ELF-1 (cell line): ENCODE results near the gene ACTL7A.
"Not testable (repeated sequence)": the region's sequence is repeated elsewhere in the genome, so short reads cannot be mapped to it uniquely, and the experiment has no call there.

ENCODE experiments used
- DNase-seq: peaks from one replicate; pipeline ENCODE4 v3.0.0-alpha.2; 2016; ENCODE audit warnings: low read depth, low spot score

ACTL7A gene

GRCh38 chr9:108848296-108848695 is 13.8 kb upstream of the ACTL7A start:
- DNase-seq, result not testable (repeated sequence)

DNA sequence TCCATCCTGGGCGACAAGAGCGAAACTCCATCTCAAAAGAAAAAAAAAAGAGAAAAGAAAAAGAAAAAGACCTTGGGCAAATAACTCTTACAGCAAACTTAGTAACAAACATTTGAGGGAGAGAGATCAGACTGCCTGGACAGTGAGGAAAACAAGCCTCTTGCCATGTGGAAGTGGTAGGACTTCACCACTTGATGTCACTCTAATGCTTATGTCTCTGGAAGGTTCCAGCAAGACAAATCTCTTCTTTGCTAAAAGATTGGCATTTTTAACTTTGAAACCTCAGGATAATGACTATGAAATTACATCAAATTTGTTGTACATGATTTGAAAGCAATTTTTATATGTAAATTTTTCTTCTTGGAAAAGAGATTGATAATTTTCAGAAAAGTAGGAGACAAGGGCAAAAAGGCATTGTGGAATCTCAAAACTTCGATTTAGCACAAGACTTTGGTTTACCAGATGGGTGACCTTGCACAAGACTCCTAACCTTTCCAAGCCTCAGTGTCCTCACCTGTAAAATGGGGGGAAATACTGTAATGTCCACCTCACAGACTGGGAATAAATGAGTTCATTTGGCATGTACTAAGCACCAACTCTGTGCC is 11.7 kb upstream of the ACTL7A start:
- DNase-seq, result no peak

DNA sequence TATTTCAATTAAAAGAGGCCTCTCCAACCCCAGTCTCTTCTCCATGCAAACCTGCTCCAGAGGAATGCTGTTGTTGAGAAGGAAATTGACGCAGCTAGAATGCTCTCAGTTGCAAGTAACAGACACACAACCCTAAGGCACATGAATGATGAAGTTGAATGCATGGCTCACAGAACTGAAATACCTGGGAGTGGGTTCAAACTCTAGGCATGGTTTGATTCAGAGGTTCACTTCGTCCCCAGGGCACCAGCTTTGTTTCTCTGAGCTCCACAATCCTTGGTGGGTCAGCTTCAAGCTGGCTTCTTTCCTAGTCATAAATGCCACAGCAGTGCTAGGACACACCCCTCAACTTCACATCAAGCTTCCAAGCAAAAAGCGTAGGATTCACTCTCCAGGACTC is 10.9 kb upstream of the ACTL7A start:
- DNase-seq, result no peak

GRCh38 chr9:108852079-108852478 is 10.0 kb upstream of the ACTL7A start:
- no peak for DNase-seq

DNA sequence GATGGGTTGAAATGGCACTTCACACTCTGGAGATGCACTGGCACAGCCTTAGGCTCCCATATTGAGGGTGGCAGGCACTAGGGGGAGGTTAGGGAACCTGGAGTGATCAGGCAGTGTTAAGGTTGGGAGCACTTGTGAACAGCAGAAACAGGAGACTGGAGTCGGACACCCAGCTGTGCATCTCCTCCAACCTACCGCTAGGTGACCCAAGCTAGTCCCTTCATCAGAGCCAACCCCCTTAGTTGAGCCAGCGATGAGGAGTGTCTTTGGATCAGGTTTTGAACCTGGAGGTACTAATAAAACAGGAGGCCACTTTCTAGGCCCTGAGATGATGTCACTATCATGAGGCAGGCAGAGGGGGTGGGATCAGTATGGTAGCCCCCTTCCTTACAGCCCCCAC is 8.0 kb upstream of the ACTL7A start:
- DNase-seq, result no peak

GRCh38 chr9:108854641-108855528 is 7.2 kb upstream of the ACTL7A start:
- no peak for DNase-seq

GRCh38 chr9:108855529-108855886 is 6.6 kb upstream of the ACTL7A start:
- DNase-seq, result no peak

DNA sequence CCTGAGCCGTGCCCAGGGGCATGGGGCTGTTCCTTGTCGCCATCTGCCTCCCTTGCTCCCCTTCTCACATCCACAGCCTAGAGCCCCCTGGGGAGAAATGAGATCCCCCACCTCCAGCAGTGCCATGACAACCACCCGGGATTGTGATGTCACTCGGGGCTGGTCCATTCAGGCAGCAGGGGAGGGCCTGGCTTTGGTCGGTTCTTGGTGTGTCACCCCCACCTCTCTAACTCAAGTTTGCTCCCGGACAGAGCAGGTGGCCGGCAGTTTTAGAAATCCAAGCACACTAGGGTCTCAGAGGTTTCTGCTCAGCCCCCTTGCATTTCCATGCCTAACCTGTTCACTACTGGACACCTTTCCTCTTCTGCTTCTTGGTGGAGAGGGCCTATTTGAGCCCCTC is 6.2 kb upstream of the ACTL7A start, which contains the start of gene ACTL7B:
ACTL7B (minus strand) TSS at position 99 of the 400 bp plus-strand sequence; CDS start at position 43, 56 bp downstream.
- DNase-seq, result no peak

GRCh38 chr9:108857572-108857971 is 4.5 kb upstream of the ACTL7A start:
- DNase-seq, result no peak

- DNase-seq, result no peak
These were observed 2.5 kb upstream of the ACTL7A start for GRCh38 chr9:108859459-108860114.

GRCh38 chr9:108860354-108860753 is 1.7 kb upstream of the ACTL7A start:
- no peak for DNase-seq

DNA sequence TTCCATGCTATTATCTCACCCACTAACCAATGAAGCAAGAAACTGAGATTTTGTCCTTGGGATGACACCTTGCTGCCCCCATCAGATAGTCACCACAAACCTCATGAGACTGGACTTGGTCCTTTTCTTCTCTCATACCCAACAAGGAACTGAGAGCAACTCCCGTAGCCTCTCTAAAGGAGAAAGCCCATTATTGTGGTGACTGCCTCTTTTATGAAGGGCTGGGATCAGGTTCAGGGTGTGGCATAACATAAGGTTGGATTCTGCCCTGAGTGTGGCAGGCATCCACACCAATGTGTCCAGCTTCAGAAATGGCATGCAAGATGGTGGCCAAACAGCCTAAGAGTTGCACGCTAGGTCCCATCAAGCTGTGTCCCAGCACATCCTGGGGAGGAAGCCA is 1.3 kb upstream of the ACTL7A start:
- DNase-seq, result no peak

DNA sequence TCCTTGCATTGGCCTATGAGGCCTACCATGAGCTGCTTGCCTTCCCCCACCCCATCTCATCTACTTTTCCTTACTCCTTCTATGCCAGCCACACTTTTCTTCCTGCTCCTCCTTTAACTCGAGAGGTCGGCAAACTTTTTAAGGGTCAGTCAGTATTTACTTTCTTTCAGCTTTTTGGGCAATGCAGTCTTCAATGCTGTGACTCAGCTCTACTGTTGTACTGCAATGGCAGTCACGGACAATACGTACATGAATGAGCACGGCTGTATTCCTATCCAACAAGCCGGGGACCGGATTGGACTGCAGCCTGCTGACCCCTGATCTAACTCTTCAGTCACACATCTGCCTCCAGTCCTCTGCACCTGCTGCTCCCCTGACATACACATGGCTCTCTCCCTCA is 602 bp upstream of the ACTL7A start:
- DNase-seq, result no peak

GRCh38 chr9:108863891-108864290 is 1.8 kb downstream of the ACTL7A start:
- DNase-seq, result no peak

DNA sequence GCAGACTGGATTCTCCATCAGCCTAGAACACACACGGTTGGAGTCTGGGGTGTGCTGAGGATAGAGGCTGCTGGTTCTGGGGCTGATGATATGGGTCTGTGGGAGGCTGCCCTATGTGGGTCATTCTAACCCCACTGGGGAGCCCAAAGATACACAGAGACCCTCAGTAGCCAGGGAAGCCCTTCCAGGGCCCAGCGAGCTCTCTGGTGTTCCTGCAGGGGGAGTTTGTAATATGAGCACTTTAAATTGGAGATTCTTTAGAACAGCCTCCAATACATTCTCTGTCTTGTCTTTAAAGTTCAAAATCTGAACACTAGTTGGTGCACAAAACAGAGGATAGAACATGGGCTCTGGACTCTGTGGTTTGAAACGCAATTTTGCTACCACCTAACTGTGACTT is 2.4 kb downstream of the ACTL7A start:
- no peak for DNase-seq

DNA sequence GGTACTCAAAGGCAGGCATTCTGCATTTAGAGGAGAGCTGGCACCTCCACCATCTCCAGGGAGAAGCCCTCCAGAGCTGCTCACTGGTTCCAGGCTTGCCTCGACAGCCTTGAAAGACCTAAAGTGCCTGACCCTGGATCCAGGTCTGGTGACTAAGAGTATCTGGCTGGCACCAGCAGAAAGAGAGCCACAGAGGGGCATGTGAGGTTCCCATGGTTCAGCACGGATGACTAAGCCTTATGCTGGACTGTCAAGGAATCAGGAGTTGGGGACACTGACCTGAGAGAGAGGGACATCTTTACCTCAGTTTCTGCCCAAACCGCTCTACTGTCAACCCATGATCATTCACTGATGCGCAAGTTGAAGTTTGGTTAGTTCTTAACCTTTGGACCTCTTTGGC is 3.0 kb downstream of the ACTL7A start:
- DNase-seq, result no peak

DNA sequence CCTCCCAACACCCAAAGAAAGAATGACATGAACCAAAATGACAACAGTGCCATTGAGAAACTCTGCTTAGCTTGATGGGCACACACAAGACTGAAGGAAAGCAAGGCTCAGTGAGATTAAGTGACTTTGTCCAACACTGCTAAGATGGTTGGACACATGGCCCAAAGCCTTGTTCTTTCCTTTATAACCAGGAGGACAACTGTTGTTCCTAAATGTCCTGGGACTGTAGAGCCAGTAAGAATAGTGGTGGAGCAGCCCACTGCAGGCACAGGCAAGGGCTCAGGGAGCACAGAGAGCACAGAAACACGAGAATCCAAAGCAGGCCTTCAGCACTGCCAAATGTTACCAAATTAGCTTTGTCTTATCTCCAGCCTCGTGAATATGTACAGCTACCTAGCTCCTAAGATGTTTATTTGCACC is 3.9 kb downstream of the ACTL7A start:
- DNase-seq, result no peak

DNA sequence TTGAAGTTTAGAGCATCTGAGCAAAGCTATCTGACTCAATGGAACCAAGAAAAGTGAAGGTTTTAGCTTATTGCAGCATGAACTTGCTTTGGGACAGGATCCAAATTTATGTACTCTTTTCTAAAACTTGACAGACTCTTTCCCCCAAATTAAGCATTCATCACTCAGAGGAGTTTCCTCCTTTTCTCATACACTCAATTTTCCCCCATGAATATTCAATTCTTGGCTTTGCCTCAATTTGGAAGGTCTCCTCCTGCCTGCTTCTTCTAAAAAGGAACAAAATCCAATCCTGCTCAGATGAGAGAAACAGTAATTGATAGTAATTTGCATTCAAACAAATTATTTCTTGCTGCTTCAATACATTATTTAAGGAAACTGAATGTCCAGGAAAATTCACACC is 5.0 kb downstream of the ACTL7A start:
- no peak for DNase-seq

GRCh38 chr9:108867829-108868228 is 5.8 kb downstream of the ACTL7A start:
- DNase-seq, result no peak

DNA sequence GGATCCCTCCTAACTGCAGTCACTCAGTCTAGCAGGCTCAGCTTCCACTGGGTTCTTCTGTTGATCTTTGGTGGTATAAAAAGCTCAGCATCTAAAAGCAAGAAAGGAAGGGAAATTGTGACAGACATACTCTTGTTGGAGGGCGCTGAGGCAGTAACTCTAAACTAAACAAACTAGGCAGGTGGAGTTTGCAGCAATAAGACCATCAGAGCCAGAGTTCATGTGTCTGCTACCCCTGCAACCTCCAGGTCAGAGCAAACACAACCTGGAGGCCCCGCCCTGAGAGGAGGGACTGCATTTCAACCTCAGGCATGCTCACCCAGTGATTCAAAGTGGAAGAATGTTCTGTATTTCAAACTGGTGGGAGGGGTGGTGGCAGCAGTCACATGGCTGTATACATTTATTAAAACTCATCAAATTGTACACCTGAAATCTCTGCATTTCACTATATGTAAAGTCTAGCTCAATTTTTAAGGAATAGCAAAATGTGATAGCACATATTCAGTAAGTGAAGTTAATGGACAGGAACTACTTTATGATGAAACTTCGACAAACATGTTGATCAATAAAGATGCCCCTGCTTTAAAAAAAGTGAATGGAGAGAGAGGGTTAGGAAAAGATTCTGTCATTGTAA is 7.1 kb downstream of the ACTL7A start:
- DNase-seq, result no peak

DNA sequence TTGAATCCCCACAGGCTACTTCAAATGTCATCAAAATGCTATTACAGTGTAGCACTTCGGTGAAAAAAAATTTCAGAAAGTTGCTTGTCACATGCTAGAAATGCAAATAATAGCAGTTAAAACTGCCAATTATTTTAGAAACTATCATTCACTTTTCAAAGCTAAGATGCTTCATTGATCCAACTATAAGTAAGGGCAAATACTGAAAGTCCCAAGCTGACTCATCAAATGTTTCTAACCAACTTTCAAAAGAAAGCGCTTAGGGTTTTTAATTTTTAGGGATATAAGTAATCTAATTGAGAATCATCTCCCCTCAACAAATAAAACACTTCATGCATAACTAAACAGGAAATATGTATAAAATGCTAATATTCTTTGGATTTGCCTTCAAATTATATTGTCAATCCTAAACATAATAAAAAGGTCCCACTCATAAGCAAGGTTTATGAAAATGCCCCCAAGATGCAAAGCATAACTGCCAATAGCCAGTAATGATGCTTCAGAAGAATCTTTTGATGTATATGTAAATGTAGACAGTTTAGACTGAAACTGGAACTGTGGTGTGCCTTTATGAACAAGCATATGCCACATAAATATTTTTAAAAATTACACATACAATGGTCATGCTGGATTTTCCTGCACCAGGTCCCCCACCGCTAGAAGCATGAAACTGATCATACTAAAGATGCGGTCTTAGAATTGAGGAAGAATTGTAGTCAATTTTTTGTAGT is 12.2 kb downstream of the ACTL7A start:
- no peak for DNase-seq

- no peak for DNase-seq
These were observed 14.4 kb downstream of the ACTL7A start for GRCh38 chr9:108876425-108876824.
